ENCODE data around the gene SNX30. TPM values are rescaled to one million over a fixed set of nuclear protein-coding genes. Genes with fewer than 3 reads are reported as not detected.

Gene SNX30
- total RNA-seq, 4 donors from 2014 or later: 18.2 to 46.4 (median 26.2) TPM

DNA sequence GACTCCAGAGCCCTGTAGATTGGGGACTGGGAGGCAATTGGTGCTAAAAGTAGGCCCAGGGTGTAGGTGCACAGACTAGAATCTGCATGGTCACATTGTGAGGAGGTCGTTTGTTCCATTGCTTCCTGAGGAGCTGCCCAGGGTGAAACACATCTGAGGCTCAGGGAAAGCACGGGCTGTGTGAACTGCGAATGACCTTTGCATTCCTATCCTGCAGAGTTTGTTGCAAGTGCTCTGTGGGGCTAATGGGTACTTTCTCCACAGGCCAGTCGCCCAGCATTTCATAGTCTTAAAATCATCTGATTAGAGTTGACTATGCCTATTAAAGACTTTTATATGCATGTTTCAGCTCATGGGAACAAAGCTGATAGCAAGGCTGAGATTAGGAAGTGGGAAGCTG is 154.5 kb downstream of the SNX30 start:
- no peaks in the 10 kb centered on the region for H3K36me3 ChIP-seq
- no peak for DNase-seq
- H3K4me1 ChIP-seq: no peaks in the 10 kb centered on the region
- H3K27me3 ChIP-seq: no peaks in the 10 kb centered on the region
- TF ChIP-seq, protein P1, sequence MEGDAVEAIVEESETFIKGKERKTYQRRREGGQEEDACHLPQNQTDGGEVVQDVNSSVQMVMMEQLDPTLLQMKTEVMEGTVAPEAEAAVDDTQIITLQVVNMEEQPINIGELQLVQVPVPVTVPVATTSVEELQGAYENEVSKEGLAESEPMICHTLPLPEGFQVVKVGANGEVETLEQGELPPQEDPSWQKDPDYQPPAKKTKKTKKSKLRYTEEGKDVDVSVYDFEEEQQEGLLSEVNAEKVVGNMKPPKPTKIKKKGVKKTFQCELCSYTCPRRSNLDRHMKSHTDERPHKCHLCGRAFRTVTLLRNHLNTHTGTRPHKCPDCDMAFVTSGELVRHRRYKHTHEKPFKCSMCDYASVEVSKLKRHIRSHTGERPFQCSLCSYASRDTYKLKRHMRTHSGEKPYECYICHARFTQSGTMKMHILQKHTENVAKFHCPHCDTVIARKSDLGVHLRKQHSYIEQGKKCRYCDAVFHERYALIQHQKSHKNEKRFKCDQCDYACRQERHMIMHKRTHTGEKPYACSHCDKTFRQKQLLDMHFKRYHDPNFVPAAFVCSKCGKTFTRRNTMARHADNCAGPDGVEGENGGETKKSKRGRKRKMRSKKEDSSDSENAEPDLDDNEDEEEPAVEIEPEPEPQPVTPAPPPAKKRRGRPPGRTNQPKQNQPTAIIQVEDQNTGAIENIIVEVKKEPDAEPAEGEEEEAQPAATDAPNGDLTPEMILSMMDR (IDR thresholded peaks at IDR 0.05): no peak
- TF ChIP-seq POLR2A (IDR thresholded peaks at IDR 0.05): no peak
- no peak overlapping the region for H3K4me3 ChIP-seq
- no peak overlapping the region for H3K27ac ChIP-seq
- no peaks in the 10 kb centered on the region for H3K9me3 ChIP-seq

DNA sequence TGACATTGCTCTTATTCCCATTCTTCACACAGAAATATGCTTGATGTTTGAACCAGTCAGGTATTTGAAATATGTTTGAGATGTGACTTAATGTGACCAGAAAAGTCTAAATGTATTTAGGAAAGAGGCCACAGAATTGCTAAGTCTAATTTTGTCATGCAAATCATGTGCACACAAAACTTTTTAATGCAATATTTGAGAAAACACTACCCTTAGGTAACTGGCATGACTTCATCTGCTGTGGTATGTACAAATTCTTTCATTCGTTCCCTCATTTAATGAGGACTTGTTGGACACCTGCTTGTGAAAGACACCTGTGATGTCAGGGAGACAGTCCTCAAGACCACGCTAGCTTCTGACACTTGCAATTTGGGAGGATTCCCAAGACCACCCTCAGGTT is 161.2 kb downstream of the SNX30 start:
- no peaks in the 10 kb centered on the region for H3K27me3 ChIP-seq
- TF ChIP-seq POLR2A (IDR thresholded peaks at IDR 0.05): no peak
- TF ChIP-seq, protein P1 (IDR thresholded peaks at IDR 0.05): no peak
- H3K27ac ChIP-seq: no peak overlapping the region
- DNase-seq: no peak
- H3K4me1 ChIP-seq: peaks cover 0 to 3% (median 0%) of the 10 kb centered on the region in 4 donors
- H3K36me3 ChIP-seq: no peaks in the 10 kb centered on the region
- H3K4me3 ChIP-seq: no peak overlapping the region
- no peaks in the 10 kb centered on the region for H3K9me3 ChIP-seq

DNA sequence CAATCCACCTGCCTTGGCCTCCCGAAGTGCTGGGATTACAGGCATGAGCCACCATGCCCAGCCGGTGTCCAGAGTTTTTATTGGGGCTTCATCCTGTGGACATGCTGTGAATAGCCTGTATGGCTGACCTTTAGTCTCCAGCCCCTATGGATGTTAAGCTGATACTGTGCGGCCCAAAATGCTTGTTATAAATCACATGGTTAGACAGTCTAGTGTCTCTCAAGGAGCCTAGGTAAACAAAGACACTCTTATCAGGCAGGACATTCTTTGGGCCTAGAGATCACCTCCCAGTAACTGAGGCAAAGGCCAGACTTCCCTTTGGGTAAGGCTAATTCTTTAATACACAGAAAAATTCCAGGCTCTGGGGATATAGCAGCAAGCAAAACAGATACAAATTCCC is 162.1 kb downstream of the SNX30 start:
- Histone ChIP-seq H3K27me3 (no peaks in the 10 kb centered on the region), H3K9me3 (no peaks in the 10 kb centered on the region), H3K4me3 (no peak overlapping the region), H3K4me1 (peaks cover 0 to 3% (median 0%) of the 10 kb centered on the region in 4 donors), H3K36me3 (no peaks in the 10 kb centered on the region), H3K27ac (no peak overlapping the region)
- TF ChIP-seq, protein P1 (IDR thresholded peaks at IDR 0.05): no peak
- TF ChIP-seq POLR2A (IDR thresholded peaks at IDR 0.05): no peak
- DNase-seq: no peak

DNA sequence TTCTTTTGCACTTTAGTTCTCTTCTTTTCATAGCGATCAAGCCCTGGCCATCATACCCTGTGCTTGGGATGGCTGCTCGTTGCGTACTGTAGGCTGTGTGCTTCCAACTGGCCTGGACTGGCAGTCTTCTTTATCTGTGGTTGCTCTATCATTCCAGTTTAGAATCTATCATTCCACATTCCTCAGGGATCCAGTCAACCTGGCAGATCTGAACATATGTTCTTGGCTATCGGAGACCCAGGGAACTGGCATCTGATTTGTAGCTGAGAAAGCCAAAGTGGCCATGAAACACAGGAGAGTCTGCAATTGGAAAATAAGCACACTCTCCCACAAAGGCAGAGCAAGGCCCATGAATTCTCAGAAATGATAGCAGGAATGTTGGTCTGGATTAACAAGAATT is 162.8 kb downstream of the SNX30 start:
- Histone ChIP-seq H3K27me3 (no peaks in the 10 kb centered on the region), H3K9me3 (no peaks in the 10 kb centered on the region), H3K4me1 (peaks cover 0 to 3% (median 0%) of the 10 kb centered on the region in 4 donors), H3K27ac (no peak overlapping the region), H3K4me3 (no peak overlapping the region), H3K36me3 (no peaks in the 10 kb centered on the region)
- DNase-seq: no peak
- TF ChIP-seq, protein P1 (IDR thresholded peaks at IDR 0.05): no peak
- no peak for TF ChIP-seq POLR2A (IDR thresholded peaks at IDR 0.05)

DNA sequence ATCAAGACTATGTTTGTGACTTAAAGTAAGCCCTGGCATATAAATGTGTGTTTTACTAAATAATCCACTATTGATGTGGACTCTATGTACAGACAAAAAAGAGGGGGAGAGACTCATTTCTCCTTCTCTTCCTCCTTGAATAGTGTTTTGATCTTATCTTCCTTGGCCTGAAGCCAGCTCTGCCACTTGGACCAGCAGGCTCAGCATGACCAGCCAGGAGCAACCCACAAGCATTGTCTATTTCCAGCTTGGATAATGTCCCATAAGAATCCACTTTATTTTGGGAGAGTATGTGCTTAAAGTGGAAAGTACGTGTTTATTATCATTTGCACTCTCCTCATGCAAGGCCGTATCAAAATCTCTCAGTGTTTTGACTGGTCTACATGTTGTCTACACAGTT is 164.0 kb downstream of the SNX30 start:
- Histone ChIP-seq H3K4me3 (no peak overlapping the region), H3K27ac (no peak overlapping the region), H3K27me3 (no peaks in the 10 kb centered on the region), H3K9me3 (no peaks in the 10 kb centered on the region), H3K4me1 (peaks cover 0 to 3% (median 0%) of the 10 kb centered on the region in 4 donors), H3K36me3 (no peaks in the 10 kb centered on the region)
- no peak for DNase-seq
- TF ChIP-seq POLR2A (IDR thresholded peaks at IDR 0.05): no peak
- TF ChIP-seq, protein P1 (IDR thresholded peaks at IDR 0.05): no peak

Data from Peyer's patch (tissue), 4 donors.